ENCODE results near the gene C14orf119.
A peak's percentile ranks its signal among the peaks of the same experiment; 100 is the strongest.

Gene C14orf119

DNA sequence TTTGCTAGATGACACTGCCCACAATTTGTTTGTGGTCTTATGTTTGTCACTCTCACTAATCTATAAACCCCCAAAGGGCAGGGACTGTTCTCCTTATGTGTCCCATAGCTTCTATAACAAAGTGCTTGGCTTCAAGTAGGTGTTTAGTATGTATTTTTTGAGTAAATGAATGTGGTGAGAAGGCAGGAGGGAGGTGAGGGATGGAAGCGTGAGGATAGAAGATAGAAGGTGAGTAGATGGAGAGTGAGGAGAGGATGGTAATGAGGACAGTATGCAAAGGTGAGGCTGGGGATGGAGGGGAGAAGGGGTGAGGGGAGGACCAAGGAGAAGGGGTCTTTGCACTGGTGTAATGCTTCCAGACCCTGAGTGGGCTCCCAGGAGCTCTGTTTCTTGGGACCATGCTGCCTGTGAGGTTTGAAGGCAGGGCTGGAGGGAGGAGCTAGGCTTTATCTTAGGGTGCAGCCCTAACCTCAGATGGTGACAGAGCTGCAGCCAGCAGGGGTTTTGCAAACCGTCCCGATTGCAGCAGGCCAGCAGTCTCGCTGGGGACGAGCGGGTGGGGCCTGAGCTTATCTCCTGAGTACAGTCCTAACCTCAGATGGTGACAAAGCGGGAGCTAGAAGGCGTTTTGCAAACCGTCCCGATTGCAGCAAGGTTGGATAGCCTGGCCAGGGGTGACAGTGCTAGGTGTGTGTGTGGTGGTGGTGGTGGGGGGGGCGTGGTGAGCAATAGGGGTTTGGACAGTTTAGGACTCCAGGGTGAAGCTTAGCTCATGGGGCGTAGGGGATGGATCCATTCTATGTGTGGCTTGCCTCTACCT is 17.3 kb downstream of the C14orf119 start:
- DNase-seq = no peak

DNA sequence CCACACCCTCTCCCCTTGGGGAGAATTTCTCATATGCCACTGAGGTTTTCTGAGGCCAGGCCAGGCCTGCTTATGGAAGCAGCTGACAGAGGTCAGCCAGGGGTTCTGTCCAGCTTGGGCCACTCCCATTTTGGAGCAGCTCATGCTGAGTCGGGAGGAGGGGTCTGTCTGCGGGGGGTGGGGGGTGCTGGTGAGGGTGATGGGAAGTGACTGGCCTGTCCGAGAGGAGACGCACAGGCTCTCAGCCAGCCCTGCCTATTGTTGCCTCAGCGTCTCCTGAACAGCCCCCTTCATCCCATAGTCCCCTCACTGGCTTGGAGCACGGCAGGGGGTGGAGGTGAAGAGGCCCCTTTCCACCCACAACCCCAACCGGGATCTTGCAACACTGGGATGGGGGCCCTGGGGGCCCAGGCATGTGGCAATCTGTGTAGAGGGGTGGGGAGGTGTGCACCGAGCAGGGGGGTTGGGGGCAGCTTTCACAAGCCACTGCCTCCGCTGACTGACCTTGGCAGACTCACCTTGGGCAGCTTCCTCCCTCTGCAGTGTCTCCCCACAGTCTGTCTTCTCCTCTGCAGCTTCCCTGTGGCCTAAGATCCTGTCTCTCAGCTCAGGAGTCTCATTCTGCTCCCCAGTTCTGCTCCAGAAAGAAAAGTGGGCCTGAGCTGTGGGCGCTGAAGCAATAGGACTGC is 18.3 kb downstream of the C14orf119 start:
- DNase-seq = no peak

DNA sequence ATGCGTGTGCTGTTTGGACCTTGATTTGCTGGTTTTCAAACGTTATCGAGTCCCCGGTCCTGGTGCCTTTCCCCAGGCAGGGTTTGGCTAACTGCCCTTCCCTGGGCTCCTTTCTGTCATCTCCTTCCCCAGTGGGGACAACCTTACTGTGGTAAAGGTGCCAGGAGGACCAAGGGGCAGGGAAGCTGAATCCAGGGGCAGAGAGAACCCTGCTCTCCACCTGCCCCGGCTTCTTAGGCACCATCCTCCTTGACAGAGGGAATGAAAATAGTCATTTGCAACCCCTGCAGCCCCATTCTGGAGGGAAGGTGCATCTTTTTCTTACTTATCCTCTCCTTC is 18.8 kb downstream of the C14orf119 start:
- DNase-seq = no peak

DNA sequence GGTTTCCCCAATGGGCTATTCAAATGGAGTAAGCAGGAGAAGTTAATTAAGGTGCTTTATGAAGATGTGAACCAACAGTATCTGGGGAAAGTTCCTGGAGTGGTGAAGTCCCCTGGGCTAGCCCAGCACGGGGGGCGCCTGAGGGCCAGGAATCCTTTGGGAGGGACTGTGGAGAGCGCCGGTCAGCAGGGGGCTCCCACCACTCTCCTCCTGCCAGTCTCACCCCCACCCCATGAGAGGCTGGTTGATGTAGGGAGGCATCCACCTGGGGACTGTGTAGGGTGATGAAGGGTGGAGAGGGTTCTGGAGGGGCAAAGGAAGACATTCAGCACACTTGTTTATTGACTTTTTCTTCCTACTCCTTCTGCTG is 19.3 kb downstream of the C14orf119 start:
- DNase-seq = no peak

DNA sequence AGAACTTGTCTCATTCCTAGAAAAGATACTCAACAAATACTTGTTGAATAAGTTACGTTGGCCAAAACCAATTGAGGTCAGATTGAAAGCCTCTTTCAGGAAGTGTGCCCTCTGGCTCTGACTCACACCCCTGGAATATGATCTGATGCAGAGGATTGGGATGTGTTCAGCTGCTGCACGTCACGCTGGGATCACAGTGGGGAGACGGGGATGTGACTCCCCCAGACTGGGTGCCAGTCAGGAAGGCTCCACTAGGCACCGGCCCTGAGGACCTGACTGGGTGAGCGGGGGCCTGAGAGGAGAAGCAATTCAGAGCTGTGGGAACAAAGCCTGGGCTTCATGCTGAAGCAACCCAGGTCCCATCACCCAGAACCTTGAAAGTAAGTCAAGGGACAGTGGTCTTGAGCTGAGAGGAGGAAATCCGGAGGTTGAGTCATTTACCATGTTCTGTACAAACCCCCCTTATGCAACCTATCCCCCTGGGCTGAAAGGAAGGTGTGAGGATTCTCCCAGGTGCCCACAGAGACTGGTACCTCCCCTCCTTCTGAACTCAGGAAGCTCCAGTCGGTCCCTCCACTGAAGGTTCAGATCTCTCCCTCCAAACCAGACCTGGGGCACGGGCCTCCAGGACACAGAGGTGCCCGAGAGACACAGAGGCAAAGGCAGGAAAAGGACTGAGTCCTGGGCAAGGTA is 19.9 kb downstream of the C14orf119 start:
- no peak for DNase-seq

DNA sequence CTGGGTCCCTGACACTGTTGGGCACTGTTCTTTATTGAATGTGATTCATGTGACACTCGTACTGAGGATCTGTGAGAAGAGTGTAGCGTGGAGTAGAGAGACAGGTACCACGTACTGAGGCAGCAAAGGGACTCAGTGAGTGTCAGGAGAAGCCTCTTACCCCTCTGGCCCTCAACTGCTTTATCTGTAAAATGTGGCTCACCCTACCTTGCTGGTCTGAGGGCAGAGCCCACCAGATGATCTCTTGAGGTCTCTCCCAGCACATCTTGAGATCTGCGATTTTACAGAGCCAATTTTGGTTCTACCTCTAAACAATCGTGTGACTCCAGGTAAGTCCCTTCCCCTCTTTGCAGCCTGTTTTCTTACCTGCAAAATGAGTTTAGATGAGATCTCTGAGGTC is 20.6 kb downstream of the C14orf119 start:
- no peak for DNase-seq

DNA sequence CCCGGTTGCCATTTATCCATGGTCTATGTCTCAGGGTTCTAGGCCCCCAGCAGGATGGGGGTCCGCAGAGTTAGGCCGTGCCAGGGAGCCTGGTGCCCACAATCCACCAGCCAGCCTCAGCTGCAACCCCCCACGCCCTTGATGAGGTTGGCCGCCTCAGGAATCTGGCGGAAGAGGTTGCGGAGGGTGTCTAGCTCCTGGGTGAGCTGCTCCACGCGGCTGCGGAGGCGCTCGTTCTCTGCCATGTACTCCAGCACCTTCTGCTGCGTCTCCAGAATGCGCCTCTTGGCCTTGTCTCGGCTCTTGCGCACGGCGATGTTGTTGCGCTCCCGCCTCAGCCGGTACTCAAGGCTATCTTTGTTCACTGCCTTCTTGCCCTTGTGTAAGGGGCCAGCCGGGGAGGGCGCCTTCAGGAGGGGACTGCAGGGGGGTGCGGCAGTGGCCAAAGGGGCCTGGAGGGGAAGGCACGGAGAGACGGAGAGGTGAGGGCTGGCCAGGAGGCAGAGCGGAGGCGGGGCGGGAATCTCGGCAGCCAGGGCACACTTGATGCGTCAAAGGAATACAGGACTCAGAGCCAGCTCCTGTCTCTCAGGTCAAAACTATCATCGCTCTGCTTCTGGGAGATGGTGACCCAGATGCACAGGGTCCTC is 22.2 kb downstream of the C14orf119 start:
- DNase-seq = no peak

DNA sequence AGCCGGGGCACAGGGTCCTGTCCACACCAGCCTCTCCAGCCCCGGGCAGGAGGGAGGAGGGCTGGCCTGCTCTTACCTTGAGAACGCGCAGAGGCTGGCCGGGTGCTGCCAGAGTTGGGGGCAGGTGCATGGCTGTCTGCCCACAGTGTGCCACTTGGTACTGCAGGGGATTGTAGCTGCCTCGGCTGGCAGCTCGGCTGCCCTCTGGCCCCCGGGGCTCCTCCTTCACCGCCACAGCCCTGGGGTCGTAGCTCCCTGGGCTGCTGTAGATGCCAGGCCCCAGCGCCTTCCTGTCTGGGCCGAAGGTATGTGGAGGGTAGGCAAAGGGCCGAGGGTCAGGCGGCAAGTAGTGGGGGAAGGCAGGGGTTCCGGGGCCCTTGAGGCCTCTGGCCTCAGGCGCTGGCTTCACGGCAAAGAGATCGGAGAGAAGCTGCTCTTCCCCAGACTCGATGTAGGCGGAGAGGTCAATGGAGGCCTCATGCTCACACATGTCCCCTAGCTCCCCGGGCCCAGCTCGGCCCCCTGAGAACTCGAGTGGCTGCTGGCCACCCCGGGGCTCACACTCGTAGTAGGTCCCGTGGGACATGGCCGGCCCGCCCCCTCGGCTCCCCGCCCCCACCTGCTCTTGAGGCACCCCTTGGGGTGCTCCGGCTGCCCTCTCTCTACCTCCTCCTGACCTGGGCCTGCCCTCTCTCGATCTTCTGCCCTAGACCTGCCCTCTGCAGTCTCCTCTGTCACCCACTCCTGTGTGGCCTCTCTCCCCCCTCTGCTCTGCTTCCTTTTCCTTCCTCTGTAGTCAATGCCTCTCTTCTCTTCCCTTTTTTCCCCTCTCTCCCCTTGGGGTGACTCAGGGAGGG is 23.4 kb downstream of the C14orf119 start, which contains the start of gene CEBPE:
TSS of gene CEBPE (minus strand) at position 750 of the 857 bp plus-strand sequence. CDS start at position 586, 164 bp downstream.
- no peak for DNase-seq

DNA sequence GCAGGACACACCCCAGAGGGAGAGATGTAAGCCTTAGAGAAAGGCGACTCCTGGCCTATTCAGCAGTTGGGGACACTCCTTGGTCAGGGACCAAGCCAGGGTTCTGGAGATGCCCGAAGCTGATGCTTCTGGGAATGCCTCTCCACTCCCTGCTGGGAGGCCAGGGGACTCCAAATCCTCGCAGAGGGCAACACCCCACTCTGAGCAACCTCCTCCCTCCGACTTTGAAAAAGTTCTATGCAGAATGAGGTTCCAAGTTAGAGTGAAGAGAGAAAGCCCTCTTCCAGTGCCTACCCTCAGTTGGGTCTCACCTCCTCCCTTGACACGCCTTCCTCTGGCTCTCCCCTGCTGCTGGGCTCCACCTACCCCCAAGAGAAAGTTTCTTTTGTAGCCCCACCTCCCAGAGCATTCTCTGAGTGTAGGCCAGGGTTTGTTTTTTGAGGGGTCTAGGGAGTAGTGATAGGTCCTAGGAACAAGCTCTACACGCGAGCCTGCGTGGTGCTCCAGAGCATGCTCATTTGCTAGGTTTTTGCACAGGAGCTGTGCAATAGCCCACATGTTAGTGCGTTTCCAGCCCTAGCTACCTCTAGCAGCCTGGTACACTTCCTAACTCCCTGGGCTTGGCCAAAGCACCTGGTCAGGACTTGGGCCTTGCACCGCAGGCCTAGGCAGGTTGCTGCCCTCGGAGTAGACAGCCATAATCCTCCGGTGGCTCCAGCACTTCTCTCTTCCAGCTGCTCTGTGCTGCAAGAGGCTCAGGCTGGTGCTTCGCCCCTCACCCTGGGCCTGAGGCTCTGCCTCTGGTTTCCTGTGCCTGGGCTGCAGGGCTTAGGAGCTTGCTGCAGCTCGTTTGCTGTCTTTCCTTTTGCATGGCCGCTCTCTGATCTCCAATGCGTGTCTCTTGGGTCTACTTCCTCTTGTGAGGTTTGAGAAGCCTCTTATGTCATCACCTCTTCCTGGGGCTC is 24.3 kb downstream of the C14orf119 start:
- no peak for DNase-seq

DNA sequence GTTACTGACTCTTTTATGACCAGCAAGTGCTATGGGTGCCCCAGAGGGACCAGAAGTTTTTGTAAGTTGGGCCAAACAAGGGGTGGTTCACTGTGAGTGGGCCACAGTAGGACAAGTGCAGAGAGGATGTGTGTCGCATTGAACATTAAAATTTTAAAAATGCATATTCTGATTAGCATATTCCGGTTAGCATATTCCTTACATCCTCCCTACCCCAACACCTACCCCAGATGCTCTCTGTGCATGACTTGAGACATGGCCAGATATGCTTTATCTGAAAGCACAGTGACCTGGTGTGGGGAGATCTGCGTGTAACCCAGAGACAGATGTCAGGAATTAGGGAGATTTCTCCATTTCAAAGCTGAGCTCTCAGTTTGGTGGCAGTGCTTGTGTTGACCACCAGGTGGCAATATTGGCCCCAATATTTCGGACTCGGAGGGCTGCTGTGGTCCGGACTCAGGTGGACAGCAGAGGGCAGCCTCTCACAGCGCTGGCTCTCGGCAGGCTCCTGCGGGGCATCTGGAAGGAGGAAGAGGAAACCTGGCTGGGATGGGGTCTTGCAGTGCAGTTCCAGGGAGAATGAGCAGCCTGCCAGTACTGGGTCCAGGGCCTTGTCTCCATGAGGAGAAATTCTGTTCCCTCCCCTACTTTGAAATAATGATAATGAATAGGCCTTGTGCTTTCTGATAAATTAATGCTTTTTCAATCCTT is 25.4 kb downstream of the C14orf119 start:
- DNase-seq = peak; percentile 66

DNA sequence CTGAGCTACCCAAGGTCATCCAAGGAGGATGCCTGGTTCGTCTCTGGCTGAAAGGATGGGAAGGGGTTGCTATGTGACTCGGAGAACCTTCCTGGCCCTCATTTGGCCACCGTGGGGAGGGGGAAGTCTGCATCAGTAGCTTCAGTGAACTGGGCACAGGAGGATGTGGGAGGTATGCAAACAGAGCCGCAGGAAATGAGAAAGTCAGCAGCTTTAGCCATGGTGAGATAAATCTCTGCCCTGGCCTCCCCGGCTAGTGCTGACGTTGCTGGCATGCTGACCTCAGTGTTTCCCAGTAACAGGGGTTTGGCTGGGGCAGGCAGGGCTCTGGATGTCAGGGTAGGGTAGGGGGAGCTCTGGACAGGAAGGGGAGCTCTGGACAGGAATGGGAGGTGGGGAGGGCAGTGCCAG is 26.1 kb downstream of the C14orf119 start:
- no peak for DNase-seq

DNA sequence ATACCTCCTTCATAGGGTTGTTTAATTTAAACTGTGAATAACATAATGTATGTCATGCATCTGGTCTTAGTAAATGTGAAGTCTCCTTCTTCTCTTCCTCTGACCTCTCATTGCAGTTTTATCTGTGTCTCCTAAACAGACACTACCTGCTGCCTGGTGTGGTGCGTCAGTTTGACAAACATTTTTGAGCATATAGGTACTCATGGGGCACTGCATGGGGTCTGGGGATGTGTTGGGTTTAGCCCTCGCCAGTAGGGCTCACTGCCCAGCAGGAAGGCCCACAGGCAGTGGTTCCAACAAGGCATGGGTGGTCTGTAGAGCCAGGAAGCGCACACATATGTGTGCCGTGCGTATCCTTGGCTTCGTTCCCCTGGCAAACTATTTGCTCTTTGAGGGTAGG is 26.8 kb downstream of the C14orf119 start:
- no peak for DNase-seq

DNA sequence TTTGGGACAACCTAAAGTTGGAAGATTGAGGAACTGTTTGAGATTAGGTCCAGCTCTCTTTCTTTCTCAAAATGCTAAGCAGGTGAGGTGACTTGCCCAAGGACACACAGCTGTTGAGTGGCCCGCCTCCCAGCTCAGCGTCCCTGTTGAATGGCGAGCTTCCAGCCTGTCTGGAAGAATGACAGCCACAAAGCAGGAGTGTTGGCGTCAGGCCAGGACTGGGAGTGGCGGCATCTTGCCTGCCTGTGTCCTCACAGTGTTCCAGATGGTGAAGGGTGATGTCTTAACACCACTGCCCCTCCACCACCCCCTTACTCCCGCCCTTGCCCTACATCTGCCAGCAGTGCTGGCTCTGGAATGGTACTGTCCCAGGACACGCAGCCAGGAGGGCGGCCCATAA is 28.1 kb downstream of the C14orf119 start:
- DNase-seq = no peak

DNA sequence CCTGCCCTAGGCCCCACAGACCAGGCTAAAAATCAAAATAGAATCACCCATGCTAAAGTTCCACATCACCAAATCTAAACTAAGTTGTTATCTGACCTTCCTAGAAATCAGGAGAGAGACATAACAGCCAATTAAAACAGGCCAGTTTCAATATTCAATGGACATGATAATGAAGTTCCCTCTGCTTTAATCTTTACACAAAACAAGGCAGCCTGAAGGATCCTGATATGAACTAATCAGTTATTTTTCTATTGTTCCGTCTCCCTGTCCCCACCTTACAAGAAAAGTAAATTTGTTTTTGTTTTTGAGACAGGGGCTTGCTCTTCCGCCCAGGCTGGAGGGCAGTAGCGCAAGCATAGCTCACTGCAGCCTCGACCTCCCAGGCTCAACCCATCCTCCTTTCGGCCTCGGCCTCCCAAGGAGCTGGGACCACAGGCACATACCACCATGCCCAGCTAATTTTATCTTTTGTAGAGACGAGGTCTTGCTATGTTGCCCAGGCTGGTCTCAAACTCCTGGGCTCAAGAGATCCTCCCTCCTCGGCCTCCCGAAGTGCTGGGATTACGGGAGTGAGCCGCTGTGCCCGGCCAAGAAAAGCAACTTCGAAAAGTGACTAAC is 29.1 kb downstream of the C14orf119 start:
- no peak for DNase-seq

DNA sequence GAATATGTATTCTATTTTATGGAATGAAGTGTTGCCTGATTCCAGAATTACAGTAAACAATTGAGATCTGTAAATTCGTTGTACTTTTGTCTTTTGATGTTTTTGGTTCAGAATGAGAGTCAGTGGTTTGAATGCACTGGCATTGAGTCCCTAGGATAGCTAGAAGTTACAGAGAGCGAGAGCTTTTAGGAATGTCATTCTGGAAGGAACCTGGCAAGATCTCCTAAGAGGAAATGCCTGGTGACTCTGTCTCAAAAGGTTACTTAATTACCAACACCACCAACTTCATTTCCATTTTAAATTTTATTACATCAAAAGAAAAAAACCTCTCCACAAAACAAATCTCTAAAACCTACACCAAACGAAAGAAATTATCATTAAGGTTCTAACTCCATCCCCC is 29.7 kb downstream of the C14orf119 start:
- DNase-seq = no peak

DNA sequence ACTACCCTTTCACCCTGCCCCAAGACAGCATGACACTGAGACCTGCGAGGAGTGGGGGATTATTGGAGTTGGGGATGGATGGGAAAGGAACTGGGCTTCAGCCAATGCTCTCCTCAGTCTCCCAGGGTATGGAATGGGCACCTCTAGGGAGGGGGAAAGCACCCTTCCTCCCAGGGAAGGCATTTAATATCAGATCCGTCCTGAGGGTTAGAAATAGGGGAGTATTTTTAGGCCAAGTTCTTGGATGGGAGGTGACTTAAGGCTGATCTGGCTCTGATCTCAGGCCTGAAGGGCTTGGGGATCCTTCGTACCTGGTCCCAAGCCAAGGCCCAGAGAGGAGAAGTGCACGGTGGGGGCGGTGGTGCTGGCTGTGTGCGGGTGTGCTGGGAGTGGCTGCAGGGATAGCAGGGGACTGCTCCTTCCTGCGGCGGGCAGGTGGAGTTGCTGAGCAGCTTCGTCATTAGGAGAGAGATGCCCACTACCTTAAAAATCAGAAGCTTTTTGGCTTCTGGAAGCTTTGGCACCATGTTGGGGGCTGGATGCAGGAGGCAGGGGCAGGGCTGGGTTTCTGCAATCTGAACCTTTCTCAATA is 30.7 kb downstream of the C14orf119 start:
- DNase-seq = no peak

DNA sequence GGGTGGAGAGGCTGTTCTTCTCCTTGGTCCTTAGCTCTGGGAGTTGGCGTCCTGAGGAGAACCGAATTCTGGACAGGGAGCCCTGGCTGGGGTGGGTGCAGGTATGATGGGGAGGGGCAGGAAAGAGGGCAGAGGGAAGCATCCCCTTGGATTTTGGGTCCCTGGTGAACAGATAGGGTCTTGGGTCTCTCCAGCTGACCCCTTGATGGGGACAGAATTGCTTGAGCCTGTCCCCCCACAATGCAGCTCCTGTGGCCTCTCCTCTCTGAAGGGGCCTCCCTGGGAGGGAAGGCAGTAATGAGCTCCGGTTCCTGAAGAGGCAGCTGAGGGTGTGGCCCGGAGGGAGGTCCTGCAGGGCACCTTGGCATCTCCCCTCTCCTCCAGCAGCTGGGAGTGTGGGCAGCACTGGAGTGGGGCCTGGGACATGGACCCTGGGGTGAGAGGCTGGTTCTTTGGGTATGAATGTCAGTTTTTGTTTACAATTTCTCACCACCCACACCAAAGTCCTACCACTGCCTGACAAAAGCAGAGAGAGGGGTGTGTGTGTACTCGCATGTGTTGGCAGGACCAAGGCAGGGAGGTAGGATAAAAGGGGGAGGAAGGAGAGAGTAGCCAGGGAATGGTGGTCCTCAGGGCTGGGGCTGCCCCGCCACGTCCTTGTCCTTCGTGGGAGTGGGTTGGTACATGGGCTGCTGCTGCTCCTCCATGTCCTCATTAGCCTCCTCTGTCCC is 31.4 kb downstream of the C14orf119 start:
- no peak for DNase-seq

DNA sequence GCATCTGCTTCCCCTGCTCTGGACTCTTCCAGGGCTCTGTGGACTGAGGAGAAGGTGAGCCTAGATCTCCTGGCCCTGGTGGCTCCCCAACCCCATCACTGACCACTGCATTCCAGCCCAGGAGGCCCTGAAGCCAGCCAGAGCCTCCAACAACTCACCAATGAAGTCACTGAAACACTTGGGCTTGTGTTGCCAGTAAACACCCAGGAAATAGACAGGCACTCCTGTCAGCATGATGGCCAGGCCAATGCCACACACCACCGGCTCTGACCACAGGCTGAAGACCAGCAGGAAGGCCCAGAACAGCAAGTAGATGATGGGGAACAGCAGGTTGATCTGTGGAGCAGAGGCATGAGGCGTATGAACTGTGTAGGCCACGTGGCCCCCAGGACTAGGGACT is 32.6 kb downstream of the C14orf119 start:
- DNase-seq = no peak

Data from activated CD4-positive, alpha-beta T cell treated with anti-CD3 and anti-CD28 coated beads for 1 hour (primary cell).